ENCODE measurements around the gene GPRC5A. TPM values are rescaled to one million over a fixed set of nuclear protein-coding genes. Genes with fewer than 3 reads are reported as not detected.
"Not testable (repeated sequence)": the region's sequence is repeated elsewhere in the genome, so short reads cannot be mapped to it uniquely, and the experiment has no call there.

Gene GPRC5A
- total RNA-seq (100 to 1,000 TPM in 1 of 5 donors, 10 to 100 TPM in 2, 1 to 10 TPM in 1, under 1 TPM in 1; 0.58 to 112 (median 39.5) TPM), polyA plus RNA-seq (10 to 100 TPM in 1 of 3 donors, 1 to 10 TPM in 2; 4.0 to 89.1 (median 8.4) TPM)
- long read RNA-seq, donor 1, full-length matches to known transcripts, result 3 of 3 reads
- long read RNA-seq, donor 1, partial matches to known transcripts, result 0 of 3 reads
- long read RNA-seq, donor 1, other reads (novel, unspliced or antisense), result 0 of 3 reads
- long read RNA-seq, donor 2, full-length matches to known transcripts, result 7 of 7 reads
- long read RNA-seq, donor 2, partial matches to known transcripts, result 0 of 7 reads
- long read RNA-seq, donor 2, other reads (novel, unspliced or antisense), result 0 of 7 reads
- long read RNA-seq, donor 3, full-length matches to known transcripts, result 4 of 12 reads
- long read RNA-seq, donor 3, partial matches to known transcripts, result 8 of 12 reads
- long read RNA-seq, donor 3, other reads (novel, unspliced or antisense), result 0 of 12 reads
- long read RNA-seq, donor 4, result 0 reads
- long read RNA-seq, donor 5, full-length matches to known transcripts, result 2 of 2 reads
- long read RNA-seq, donor 5, partial matches to known transcripts, result 0 of 2 reads
- long read RNA-seq, donor 5, other reads (novel, unspliced or antisense), result 0 of 2 reads
- long read RNA-seq, donor 6, full-length matches to known transcripts, result 6 of 6 reads
- long read RNA-seq, donor 6, partial matches to known transcripts, result 0 of 6 reads
- long read RNA-seq, donor 6, other reads (novel, unspliced or antisense), result 0 of 6 reads
- long read RNA-seq, donor 7, full-length matches to known transcripts, result 5 of 5 reads
- long read RNA-seq, donor 7, partial matches to known transcripts, result 0 of 5 reads
- long read RNA-seq, donor 7, other reads (novel, unspliced or antisense), result 0 of 5 reads
- long read RNA-seq, donor 8, full-length matches to known transcripts, result 7 of 7 reads
- long read RNA-seq, donor 8, partial matches to known transcripts, result 0 of 7 reads
- long read RNA-seq, donor 8, other reads (novel, unspliced or antisense), result 0 of 7 reads
- long read RNA-seq, donor 9, full-length matches to known transcripts, result 8 of 8 reads
- long read RNA-seq, donor 9, partial matches to known transcripts, result 0 of 8 reads
- long read RNA-seq, donor 9, other reads (novel, unspliced or antisense), result 0 of 8 reads
- long read RNA-seq, donor 10, full-length matches to known transcripts, result 3 of 3 reads
- long read RNA-seq, donor 10, partial matches to known transcripts, result 0 of 3 reads
- long read RNA-seq, donor 10, other reads (novel, unspliced or antisense), result 0 of 3 reads

GRCh38 chr12:12891080-12891880 lies at the start of gene GPRC5A:
Gene GPRC5A (plus strand): TSS chr12:12891562. CDS start chr12:12908250, 16,688 bp downstream.
- WGBS, 5 donors, result 1 to 2% (median 1%) methylated on average over 41 to 50 of the region's 50 CpGs

GRCh38 chr12:12845794-12846243 lies 45.5 kb upstream of the GPRC5A start:
- DNase-seq, result no peak
- Histone ChIP-seq H3K4me3 (no peak overlapping the region), H3K9me3 (no peaks in the 10 kb centered on the region), H3K27ac (no peak overlapping the region), H3K36me3 (no peaks in the 10 kb centered on the region), H3K27me3 (no peaks in the 10 kb centered on the region), H3K4me1 (peaks cover 0 to 4% (median 0%) of the 10 kb centered on the region in 4 donors)
- WGBS, 5 donors, result 82 to 89% (median 87%) methylated on average over 4 of the region's 4 CpGs
- TF ChIP-seq POLR2AphosphoS5 (IDR thresholded peaks at IDR 0.05), result no peak
- no peak for TF ChIP-seq EP300 (IDR thresholded peaks at IDR 0.05)
- TF ChIP-seq CTCF (IDR thresholded peaks at IDR 0.05), result no peak
- no peak for TF ChIP-seq POLR2A (IDR thresholded peaks at IDR 0.05)
- intact Hi-C loops (cut with DNase I; ENCODE audit: low total_unique reads), result no loop called here

More at GRCh38 chr12:12891080-12891880, at the start of gene GPRC5A:
- TF ChIP-seq EP300 (IDR thresholded peaks at IDR 0.05), result no peak
- peak in 1 of 7 experiments; percentile 19 for TF ChIP-seq CTCF (IDR thresholded peaks at IDR 0.05)
- TF ChIP-seq POLR2AphosphoS5 (IDR thresholded peaks at IDR 0.05), result peak; percentile 25 to 99 (median 92)
- TF ChIP-seq POLR2A (IDR thresholded peaks at IDR 0.05), result peak in 1 of 4 donors; percentile 83
- intact Hi-C loops (cut with DNase I; ENCODE audit: low total_unique reads), result no loop called here
- H3K4me3 ChIP-seq, result peak within 1 kb of the TSS; percentile 50 to 61 (median 54)
- H3K27me3 ChIP-seq, result peaks cover 0 to 28% (median 3%) of the 10 kb centered on the region in 3 donors
- peaks cover 8 to 29% (median 22%) of the 10 kb centered on the region in 4 donors for H3K4me1 ChIP-seq
- H3K36me3 ChIP-seq, result no peaks in the 10 kb centered on the region
- peak within 1 kb of the TSS; percentile 81 to 94 (median 88) for H3K27ac ChIP-seq
- DNase-seq, result peak; percentile 87 to 96
- no peaks in the 10 kb centered on the region for H3K9me3 ChIP-seq

- intact Hi-C loops (cut with DNase I; ENCODE audit: low total_unique reads); H3K27ac ChIP-seq; H3K9me3 ChIP-seq; H3K36me3 ChIP-seq; H3K4me3 ChIP-seq; H3K27me3 ChIP-seq; H3K4me1 ChIP-seq; DNase-seq: not testable (repeated sequence)
- 92 to 97% (median 95%) methylated on average over 3 of the region's 3 CpGs for WGBS, 5 donors
Observed at GRCh38 chr12:12846780-12847179, 44.6 kb upstream of the GPRC5A start.

GRCh38 chr12:12853435-12853834 lies 37.9 kb upstream of the GPRC5A start:
- Histone ChIP-seq H3K9me3 (no peaks in the 10 kb centered on the region), H3K4me3 (no peak overlapping the region), H3K27me3 (no peaks in the 10 kb centered on the region), H3K27ac (no peak overlapping the region), H3K36me3 (no peaks in the 10 kb centered on the region), H3K4me1 (no peaks in the 10 kb centered on the region)
- DNase-seq, result no peak
- intact Hi-C loops (cut with DNase I; ENCODE audit: low total_unique reads), result no loop called here
- WGBS, 5 donors, result 60 to 64% (median 61%) methylated on average over 3 of the region's 3 CpGs
- TF ChIP-seq POLR2AphosphoS5 (IDR thresholded peaks at IDR 0.05) (no peak), CTCF (IDR thresholded peaks at IDR 0.05) (no peak), EP300 (IDR thresholded peaks at IDR 0.05) (no peak), POLR2A (IDR thresholded peaks at IDR 0.05) (no peak)
